Activated CD8-positive, alpha-beta T cell treated with anti-CD3 and anti-CD28 coated beads, Interleukin-2, amount 10 ng/mL, durations not matched to agents 7 days and 5 days (primary cell): ENCODE measurements around the gene NLRP6. TPM values are rescaled to one million over a fixed set of nuclear protein-coding genes. Genes with fewer than 3 reads are reported as not detected.
"Not testable (repeated sequence)": the region's sequence is repeated elsewhere in the genome, so short reads cannot be mapped to it uniquely, and the experiment has no call there.

Experiments
- ATAC-seq: fragments of 150-1000 bp; cut with Tn5 transposase; one replicate; pipeline ENCODE4 v1.10.0; 2021; ENCODE audit warnings: moderate library complexity
- CTCF ChIA-PET: fragments of 350-600 bp; sonication (Branson Sonifier 250); formaldehyde crosslinking; loops from one replicate; lab custom pipeline; 2021; ENCODE audit warnings: antibody characterized with exemption; lab: Charles Lee
- POLR2A ChIA-PET: fragments of 350-600 bp; sonication (Branson Sonifier 250); formaldehyde crosslinking; loops from one replicate; lab custom pipeline; 2021; ENCODE audit warnings: antibody characterized with exemption; lab: Charles Lee
- DNase-seq: peaks from one replicate; pipeline ENCODE4 v3.0.0-alpha.2; 2020
- H3K27ac Mint-ChIP-seq: one replicate; pipeline ENCODE4 v1.8.0; 2021; ENCODE audit warnings: mild to moderate bottlenecking, mixed read lengths
- H3K27me3 Mint-ChIP-seq: one replicate; pipeline ENCODE4 v1.8.0; 2021; ENCODE audit warnings: low read depth, mixed read lengths
- H3K36me3 Mint-ChIP-seq: one replicate; pipeline ENCODE4 v1.8.0; 2021; ENCODE audit warnings: low read depth, mixed read lengths
- H3K4me1 Mint-ChIP-seq: one replicate; pipeline ENCODE4 v1.8.0; 2021; ENCODE audit warnings: low read depth, mixed read lengths
- H3K4me3 Mint-ChIP-seq: one replicate; pipeline ENCODE4 v1.8.0; 2021; ENCODE audit warnings: mild to moderate bottlenecking, mixed read lengths
- H3K9me3 Mint-ChIP-seq: one replicate; pipeline ENCODE4 v1.8.0; 2022; ENCODE audit warnings: mixed read lengths; ENCODE audit not compliant: insufficient read depth
- total RNA-seq, 2 experiments: library from RNA; stranded (reverse); gene quantifications; one replicate each; pipeline ENCODE4 v1.2.3, GENCODE V29; 2021

NLRP6 gene
- 10 to 100 TPM; 29.7 to 30.8 TPM for total RNA-seq

GRCh38 chr11:278001-278951 lies at the start of gene NLRP6:
NLRP6 (plus strand) TSS chr11:278407; CDS start chr11:278570, 163 bp downstream.
- Mint-ChIP-seq H3K27ac (peak within 1 kb of the TSS; percentile 95), H3K4me3 (peak within 1 kb of the TSS; percentile 89), H3K36me3 (peaks cover 59% of the 10 kb centered on the region), H3K4me1 (peaks cover 50% of the 10 kb centered on the region), H3K9me3 (peaks cover 9% of the 10 kb centered on the region), H3K27me3 (peaks cover 14% of the 10 kb centered on the region)
- DNase-seq (no peak), ATAC-seq (peak; percentile 5)
- POLR2A ChIA-PET: interaction anchor here (1.0 to 8.3 kb wide), 11 partner anchors 7 to 71 kb away, joined by 3 to 115 read pairs (median 7); partner anchors contain the start of genes BET1L, IFITM1, IFITM2 and PGGHG
- CTCF ChIA-PET: interaction anchor here (0.9 to 5.7 kb wide), 7 partner anchors 9 to 34 kb away, joined by 3 to 32 read pairs (median 5); partner anchors contain the start of gene PGGHG

DNA sequence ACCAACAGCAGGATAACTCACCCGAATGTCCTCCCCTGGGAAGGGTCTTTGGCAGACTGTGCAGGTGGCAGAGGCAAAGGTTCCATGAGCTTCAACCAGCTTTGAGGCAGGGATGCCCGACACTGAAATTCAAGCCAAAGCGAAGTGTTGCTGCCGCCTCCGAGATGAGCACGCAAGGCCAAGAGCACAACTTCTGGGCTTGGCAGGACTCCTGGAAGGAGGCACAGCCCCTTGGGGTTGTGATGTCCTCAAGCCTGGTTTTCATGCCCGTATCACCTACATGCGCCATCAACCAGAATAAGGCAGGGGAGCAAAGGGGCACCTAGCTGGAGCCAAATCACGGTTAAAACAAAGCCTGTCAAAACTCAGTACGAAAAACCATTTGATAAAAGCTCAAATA lies 47.8 kb upstream of the NLRP6 start:
- Mint-ChIP-seq H3K27ac (no peak overlapping the region), H3K4me3 (no peak overlapping the region), H3K36me3 (peaks cover 3% of the 10 kb centered on the region), H3K9me3 (no peaks in the 10 kb centered on the region), H3K27me3 (no peaks in the 10 kb centered on the region), H3K4me1 (peaks cover 17% of the 10 kb centered on the region)
- ChIA-PET CTCF (interaction anchor here (1.3 to 1.6 kb wide), 4 partner anchors 11 to 23 kb away, joined by 3 to 7 read pairs (median 4); partner anchors contain the start of genes BET1L and RIC8A), POLR2A (interaction anchor here (1.3 kb wide), 1 partner anchor 23 kb away, joined by 3 read pairs; the partner anchor contains the start of genes BET1L and RIC8A)
- DNase-seq (no peak), ATAC-seq (no peak)

- Mint-ChIP-seq H3K9me3 (no peaks in the 10 kb centered on the region), H3K36me3 (peaks cover 5% of the 10 kb centered on the region), H3K27me3 (no peaks in the 10 kb centered on the region), H3K4me3 (no peak overlapping the region), H3K4me1 (peaks cover 19% of the 10 kb centered on the region), H3K27ac (no peak overlapping the region)
- no peak for DNase-seq
- POLR2A ChIA-PET: no interaction called here
- ATAC-seq: no peak
- CTCF ChIA-PET: no interaction called here
These were observed 45.2 kb upstream of the NLRP6 start for GRCh38 chr11:232783-233565.

- Mint-ChIP-seq H3K27me3 (no peaks in the 10 kb centered on the region), H3K4me1 (peaks cover 35% of the 10 kb centered on the region), H3K4me3 (peak overlapping the region; percentile 85), H3K36me3 (peaks cover 14% of the 10 kb centered on the region), H3K9me3 (no peaks in the 10 kb centered on the region), H3K27ac (peak overlapping the region; percentile 82)
- no peak for DNase-seq
- CTCF ChIA-PET: interaction anchor here (0.7 to 1.6 kb wide), 3 partner anchors 16 to 28 kb away, joined by 3 to 9 read pairs (median 4); partner anchors contain the start of gene BET1L
- POLR2A ChIA-PET: interaction anchor here (0.6 to 0.8 kb wide), 2 partner anchors 19 to 31 kb away, joined by 3 to 4 read pairs; no protein-coding TSS in a partner anchor
- no peak for ATAC-seq
These were observed 43.0 kb upstream of the NLRP6 start for GRCh38 chr11:235180-235579.

- POLR2A ChIA-PET: interaction anchor here (0.8 to 2.7 kb wide), 2 partner anchors 20 to 29 kb away, joined by 3 to 16 read pairs; partner anchors contain the start of genes BET1L and RIC8A
- Mint-ChIP-seq H3K27ac (peak overlapping the region; percentile 82), H3K4me1 (peaks cover 38% of the 10 kb centered on the region), H3K4me3 (peak overlapping the region; percentile 85), H3K9me3 (no peaks in the 10 kb centered on the region), H3K27me3 (no peaks in the 10 kb centered on the region), H3K36me3 (peaks cover 14% of the 10 kb centered on the region)
- ATAC-seq (peak; percentile 22), DNase-seq (peak; percentile 70)
- CTCF ChIA-PET: interaction anchor here (1.6 kb wide), 1 partner anchor 15 kb away, joined by 9 read pairs; no protein-coding TSS in a partner anchor
These were observed 42.6 kb upstream of the NLRP6 start for GRCh38 chr11:235609-235996.

DNA sequence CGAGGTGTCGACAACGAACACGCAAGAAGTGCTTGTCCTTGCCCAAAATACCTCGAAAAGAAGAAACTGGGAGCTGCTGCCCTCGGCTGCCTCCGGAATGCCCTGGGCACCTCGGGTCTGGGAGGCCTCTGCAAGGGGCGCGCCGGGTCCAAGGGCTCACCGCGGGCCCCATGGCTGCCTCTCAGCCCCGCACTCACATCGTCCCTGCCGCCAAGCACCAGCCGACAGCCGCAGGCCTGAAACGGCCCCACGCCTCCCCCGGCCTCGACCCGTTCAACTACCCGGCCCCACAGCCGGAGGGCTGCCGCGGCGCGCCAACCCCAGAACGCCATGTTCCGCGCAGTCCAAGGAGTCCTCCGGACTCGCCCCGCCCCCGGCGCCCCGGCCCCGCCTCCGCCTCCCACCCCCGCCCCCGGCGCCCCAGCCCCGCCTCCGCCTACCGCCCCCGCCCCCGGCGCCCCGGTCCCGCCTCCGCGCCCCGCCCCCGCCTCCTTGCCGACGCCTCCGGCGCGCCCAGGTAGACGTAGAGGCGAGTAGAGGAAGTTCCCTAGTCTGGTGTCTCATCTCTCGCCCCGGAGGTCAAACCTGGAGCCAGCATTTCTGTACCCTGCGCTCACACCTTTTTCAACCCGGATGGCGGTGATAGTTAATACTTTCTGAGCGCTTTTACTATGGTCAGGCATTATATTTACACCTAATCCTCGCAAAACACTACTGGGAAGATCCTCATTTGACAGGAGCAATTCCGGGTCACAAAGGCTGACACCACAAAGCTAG lies 42.0 kb upstream of the NLRP6 start, which contains the start of gene SIRT3:
Gene SIRT3 (minus strand): TSS at position 346 of the 777 bp plus-strand sequence. CDS start 14 bp downstream, at position 332.
- Mint-ChIP-seq H3K27ac (peak within 1 kb of the TSS; percentile 99), H3K4me3 (peak within 1 kb of the TSS; percentile 99), H3K4me1 (peaks cover 39% of the 10 kb centered on the region), H3K9me3 (no peaks in the 10 kb centered on the region), H3K27me3 (no peaks in the 10 kb centered on the region), H3K36me3 (peaks cover 16% of the 10 kb centered on the region)
- POLR2A ChIA-PET: interaction anchor here (0.6 to 2.7 kb wide), 10 partner anchors 15 to 119 kb away, joined by 3 to 16 read pairs (median 6); partner anchors contain the start of genes BET1L and RIC8A
- CTCF ChIA-PET: interaction anchor here (1.6 to 7.2 kb wide), 4 partner anchors 14 to 31 kb away, joined by 5 to 86 read pairs (median 8); partner anchors contain the start of genes BET1L and RIC8A
- ATAC-seq (peak; percentile 89), DNase-seq (peak; percentile 89)

DNA sequence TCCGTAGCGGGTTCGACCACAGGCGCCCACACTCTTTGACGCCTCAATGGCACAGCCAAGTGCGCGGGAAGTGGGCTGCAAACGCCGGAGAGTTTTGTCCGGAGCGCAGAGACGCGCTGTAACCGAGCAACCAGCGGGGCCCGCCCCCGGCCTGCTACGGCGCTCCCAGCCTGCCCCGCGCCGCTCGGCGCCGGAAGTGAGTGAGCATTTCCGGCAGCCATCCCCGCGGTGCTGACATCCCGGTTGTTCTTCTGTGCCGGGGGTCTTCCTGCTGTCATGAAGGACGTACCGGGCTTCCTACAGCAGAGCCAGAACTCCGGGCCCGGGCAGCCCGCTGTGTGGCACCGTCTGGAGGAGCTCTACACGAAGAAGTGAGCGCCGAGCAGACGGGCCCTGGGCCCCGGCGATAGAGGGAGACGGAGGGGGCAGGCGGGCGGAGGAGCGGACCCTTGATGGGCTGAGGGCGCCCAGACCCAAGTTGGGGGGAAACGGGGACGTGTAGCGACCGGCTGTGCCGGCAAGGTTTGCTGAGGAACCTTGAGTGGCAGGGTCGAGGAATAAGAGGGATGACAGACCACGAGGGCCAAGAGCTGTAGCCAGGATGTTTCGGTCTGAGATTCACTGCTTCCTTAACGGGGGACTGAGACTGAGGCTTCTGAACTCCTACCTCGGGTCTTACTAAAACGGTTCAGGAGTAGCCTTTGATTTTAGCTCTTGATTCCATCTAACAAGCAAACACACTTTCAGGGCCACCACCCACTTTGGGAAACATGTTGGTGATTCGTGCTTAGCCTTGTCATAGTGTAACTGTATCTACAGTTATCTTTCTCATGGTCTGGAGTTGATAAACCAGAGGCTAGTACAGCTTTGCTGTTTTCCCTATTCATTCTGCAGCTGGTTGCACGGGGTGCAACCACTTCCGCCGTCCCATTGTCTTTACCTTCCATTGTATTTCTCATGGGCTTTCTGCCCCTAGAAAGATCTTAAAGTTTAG lies 41.1 kb upstream of the NLRP6 start, which contains the start of gene PSMD13:
Gene PSMD13 (plus strand): TSS at position 203 of the 994 bp plus-strand sequence. CDS start 74 bp downstream, at position 277.
- ATAC-seq (peak; percentile 87), DNase-seq (peak; percentile 92)
- Mint-ChIP-seq H3K4me1 (peaks cover 48% of the 10 kb centered on the region), H3K27ac (peak within 1 kb of the TSS; percentile 99), H3K36me3 (peaks cover 25% of the 10 kb centered on the region), H3K4me3 (peak within 1 kb of the TSS; percentile 99), H3K9me3 (no peaks in the 10 kb centered on the region), H3K27me3 (no peaks in the 10 kb centered on the region)
- POLR2A ChIA-PET: interaction anchor here (0.6 to 2.7 kb wide), 16 partner anchors 14 to 379 kb away, joined by 3 to 16 read pairs (median 4); partner anchors contain the start of genes BET1L, IRF7 and RIC8A
- CTCF ChIA-PET: interaction anchor here (0.8 to 7.2 kb wide), 11 partner anchors 10 to 282 kb away, joined by 3 to 86 read pairs (median 3); partner anchors contain the start of genes BET1L and RIC8A

DNA sequence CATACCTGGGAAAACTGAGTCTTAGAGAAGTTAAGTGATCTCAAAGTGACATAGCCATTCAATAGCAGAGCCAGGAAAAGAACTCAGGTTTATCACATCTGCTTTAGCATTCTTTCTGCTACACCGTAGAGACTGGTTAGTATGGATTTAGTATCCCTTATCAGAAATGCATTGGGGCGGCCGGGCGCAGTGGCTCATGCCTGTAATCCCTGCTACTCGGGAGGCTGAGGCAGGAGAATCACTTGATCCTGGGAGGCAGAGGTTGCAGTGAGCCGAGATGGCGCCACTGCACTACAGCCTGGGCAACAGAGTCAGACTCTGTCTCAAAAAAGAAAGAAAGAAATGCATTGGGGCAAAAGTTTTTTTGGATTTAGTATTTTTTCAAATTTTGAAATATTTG lies 39.9 kb upstream of the NLRP6 start:
- Mint-ChIP-seq H3K36me3 (peaks cover 34% of the 10 kb centered on the region), H3K4me1 (peaks cover 55% of the 10 kb centered on the region), H3K27ac (peak overlapping the region; percentile 19), H3K4me3 (peak overlapping the region; percentile 99)
- ChIA-PET POLR2A (interaction anchor here (1.7 to 2.7 kb wide), 4 partner anchors 13 to 31 kb away, joined by 4 to 16 read pairs (median 12); partner anchors contain the start of genes BET1L and RIC8A), CTCF (interaction anchor here (1.0 to 7.2 kb wide), 6 partner anchors 8 to 281 kb away, joined by 3 to 86 read pairs (median 6); partner anchors contain the start of genes BET1L and RIC8A)
- not testable (repeated sequence) for DNase-seq, H3K9me3 Mint-ChIP-seq, H3K27me3 Mint-ChIP-seq, ATAC-seq

DNA sequence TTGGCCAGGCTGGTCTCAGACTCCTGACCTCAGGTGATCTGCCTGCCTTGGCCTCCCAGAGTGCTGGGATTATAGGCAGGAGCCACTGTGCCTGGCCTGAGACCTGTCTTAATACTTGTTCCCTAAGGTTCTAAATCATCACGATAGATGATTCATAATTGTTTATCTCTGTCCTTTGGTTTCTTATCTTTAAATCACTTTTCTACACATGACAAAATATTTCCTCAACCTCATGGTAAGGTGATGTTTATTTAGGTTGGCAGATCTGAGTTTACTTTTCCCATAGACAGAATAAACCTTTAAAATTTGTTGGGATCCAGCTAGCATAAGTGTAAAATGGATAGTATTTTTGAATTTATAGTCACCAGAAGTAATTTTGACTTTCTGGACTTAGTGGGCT lies 37.9 kb upstream of the NLRP6 start:
- no peak for DNase-seq
- CTCF ChIA-PET: interaction anchor here (1.0 to 7.2 kb wide), 2 partner anchors 10 to 47 kb away, joined by 4 to 86 read pairs; no protein-coding TSS in a partner anchor
- H3K9me3 Mint-ChIP-seq: no peaks in the 10 kb centered on the region
- no peak overlapping the region for H3K4me3 Mint-ChIP-seq
- peaks cover 60% of the 10 kb centered on the region for H3K4me1 Mint-ChIP-seq
- H3K27me3 Mint-ChIP-seq: no peaks in the 10 kb centered on the region
- peaks cover 49% of the 10 kb centered on the region for H3K36me3 Mint-ChIP-seq
- POLR2A ChIA-PET: interaction anchor here (0.6 to 1.7 kb wide), 2 partner anchors 28 to 467 kb away, joined by 3 to 4 read pairs; no protein-coding TSS in a partner anchor
- ATAC-seq: no peak
- H3K27ac Mint-ChIP-seq: no peak overlapping the region
